BLaER1 (cell line): ENCODE results near the gene DOLPP1.

Source experiments
- H3K27ac ChIP-seq: shearing (Covaris generic); formaldehyde crosslinking; 2 replicates; pipeline ENCODE4 v1.8.1; 2022
- H3K27me3 ChIP-seq: shearing (Covaris generic); formaldehyde crosslinking; 2 replicates; pipeline ENCODE4 v1.8.1; 2022
- H3K36me3 ChIP-seq: shearing (Covaris generic); formaldehyde crosslinking; 2 replicates; pipeline ENCODE4 v1.8.1; 2022
- H3K4me1 ChIP-seq: shearing (Covaris generic); formaldehyde crosslinking; 2 replicates; pipeline ENCODE4 v1.8.1; 2022
- H3K4me2 ChIP-seq: shearing (Covaris generic); formaldehyde crosslinking; 2 replicates; pipeline ENCODE4 v1.8.1; 2022
- H3K4me3 ChIP-seq: shearing (Covaris generic); formaldehyde crosslinking; 2 replicates; pipeline ENCODE4 v1.8.1; 2022
- H3K9ac ChIP-seq: shearing (Covaris generic); formaldehyde crosslinking; 2 replicates; pipeline ENCODE4 v1.8.1; 2022
- H3K9me3 ChIP-seq: shearing (Covaris generic); formaldehyde crosslinking; 2 replicates; pipeline ENCODE4 v1.8.1; 2022
- H4K20me1 ChIP-seq: shearing (Covaris generic); formaldehyde crosslinking; 2 replicates; pipeline ENCODE4 v1.8.1; 2022
- Cebpa-rat ChIP-seq: shearing (Covaris generic); IDR thresholded peaks from 2 replicates; pipeline ENCODE4 v1.8.1; 2022

Gene DOLPP1

GRCh38 chr9:129093602-129094386, 12.9 kb downstream of the DOLPP1 start:
- Histone ChIP-seq H3K9ac (peak overlapping the region; percentile 54), H3K27ac (peak overlapping the region; percentile 62)
- TF ChIP-seq Cebpa-rat: no peak

DNA sequence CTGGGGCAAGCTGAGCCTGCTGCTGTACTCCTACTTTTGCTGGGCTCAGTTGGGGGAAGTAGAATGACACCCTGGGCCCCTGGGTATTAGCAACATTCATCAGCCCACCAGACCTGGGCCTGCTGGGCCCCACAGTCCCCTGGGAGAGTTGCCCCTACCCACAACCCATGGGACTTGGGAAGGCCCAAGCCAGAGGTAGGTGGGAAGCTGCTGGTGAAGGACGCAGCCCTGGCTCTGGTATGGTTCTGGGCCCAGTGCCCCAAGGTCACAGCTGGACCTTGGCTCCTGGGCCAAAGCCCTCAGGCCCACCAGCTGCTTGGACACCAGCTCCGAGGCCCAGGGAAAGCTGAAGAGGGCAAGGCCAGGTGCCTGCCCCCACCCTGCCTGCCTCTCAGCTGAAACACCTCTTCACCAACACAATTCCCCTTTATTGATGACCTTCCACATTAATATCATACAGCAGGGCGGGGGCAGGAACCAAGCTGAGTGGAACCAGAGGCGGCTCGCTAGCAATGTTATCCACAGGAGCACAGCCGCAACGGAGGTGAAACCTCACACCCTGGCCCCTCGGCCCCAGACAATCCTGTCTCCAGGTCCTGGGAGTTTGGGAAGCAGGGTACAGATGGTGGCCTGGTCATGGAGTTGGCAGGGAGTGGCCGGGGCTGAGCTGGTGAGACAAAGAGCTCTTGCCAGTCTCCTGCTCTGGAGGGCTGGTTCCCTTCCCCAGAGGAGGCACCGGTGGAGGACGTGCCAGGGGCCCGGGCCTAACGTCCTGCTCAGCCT, 13.7 kb downstream of the DOLPP1 start:
- Histone ChIP-seq H3K9ac (peak overlapping the region; percentile 54), H3K27ac (peak overlapping the region; percentile 62), H4K20me1 (no peaks in the 10 kb centered on the region), H3K4me1 (peaks cover 23% of the 10 kb centered on the region), H3K9me3 (no peaks in the 10 kb centered on the region), H3K4me3 (no peak overlapping the region), H3K4me2 (peak overlapping the region; percentile 75), H3K27me3 (no peaks in the 10 kb centered on the region), H3K36me3 (peaks cover 44% of the 10 kb centered on the region)
- TF ChIP-seq Cebpa-rat: no peak

More at GRCh38 chr9:129093602-129094386, 12.9 kb downstream of the DOLPP1 start:
- Histone ChIP-seq H3K4me3 (no peak overlapping the region), H4K20me1 (no peaks in the 10 kb centered on the region), H3K36me3 (peaks cover 52% of the 10 kb centered on the region), H3K27me3 (no peaks in the 10 kb centered on the region), H3K9me3 (no peaks in the 10 kb centered on the region), H3K4me1 (peaks cover 23% of the 10 kb centered on the region), H3K4me2 (peak overlapping the region; percentile 75)

- Histone ChIP-seq H3K4me1 (peaks cover 24% of the 10 kb centered on the region), H4K20me1 (no peaks in the 10 kb centered on the region), H3K27ac (peak overlapping the region; percentile 62; the same call in 1 of the 2 replicates), H3K9ac (no peak overlapping the region), H3K9me3 (no peaks in the 10 kb centered on the region), H3K4me2 (peak overlapping the region; percentile 75; the same call in 1 of the 2 replicates), H3K36me3 (peaks cover 38% of the 10 kb centered on the region), H3K27me3 (no peaks in the 10 kb centered on the region), H3K4me3 (no peak overlapping the region)
- TF ChIP-seq Cebpa-rat: no peak
These were observed 14.3 kb downstream of the DOLPP1 start for GRCh38 chr9:129095170-129095667.

GRCh38 chr9:129095908-129096307, 15.0 kb downstream of the DOLPP1 start:
- Histone ChIP-seq H3K4me3 (no peak overlapping the region), H3K4me2 (no peak overlapping the region), H4K20me1 (no peaks in the 10 kb centered on the region), H3K4me1 (peaks cover 31% of the 10 kb centered on the region), H3K36me3 (peaks cover 31% of the 10 kb centered on the region), H3K9me3 (no peaks in the 10 kb centered on the region), H3K27ac (no peak overlapping the region), H3K9ac (no peak overlapping the region), H3K27me3 (no peaks in the 10 kb centered on the region)
- TF ChIP-seq Cebpa-rat: no peak

DNA sequence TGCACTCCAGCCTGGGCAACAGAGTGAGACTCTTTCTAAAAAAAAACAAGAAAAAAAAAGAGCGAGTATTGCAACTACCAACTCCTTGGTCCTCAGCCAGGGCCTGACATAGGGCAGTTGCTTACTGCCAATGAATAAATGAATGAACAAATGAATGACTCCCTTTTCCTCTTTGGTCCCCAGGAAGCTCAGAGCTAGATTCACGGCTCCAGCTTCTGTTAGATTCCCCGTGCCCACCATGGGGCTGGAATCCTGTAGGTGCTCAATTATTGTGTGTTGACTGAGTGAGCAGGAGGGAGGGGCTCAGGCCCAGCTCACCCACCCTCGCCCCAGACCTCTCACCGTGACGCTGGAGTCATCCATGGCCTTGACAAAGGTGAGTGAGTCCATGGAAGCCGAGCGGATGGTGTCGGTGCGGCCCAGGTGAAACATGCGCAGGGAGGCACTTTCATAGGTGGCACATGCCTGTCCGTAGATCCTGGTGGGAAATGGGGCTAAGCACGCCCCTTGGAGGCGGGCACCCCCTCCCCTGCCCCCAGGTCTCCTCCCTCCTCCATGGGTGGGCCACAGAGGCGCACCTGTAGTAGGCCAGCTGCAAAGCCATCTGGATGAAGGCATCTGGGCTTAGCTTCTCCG, 16.9 kb downstream of the DOLPP1 start:
- Histone ChIP-seq H3K4me2 (no peak overlapping the region), H3K9ac (no peak overlapping the region), H3K4me1 (peaks cover 32% of the 10 kb centered on the region), H3K27ac (no peak overlapping the region), H3K9me3 (no peaks in the 10 kb centered on the region), H3K4me3 (no peak overlapping the region), H3K36me3 (peaks cover 27% of the 10 kb centered on the region), H3K27me3 (no peaks in the 10 kb centered on the region), H4K20me1 (no peaks in the 10 kb centered on the region)
- no peak for TF ChIP-seq Cebpa-rat

GRCh38 chr9:129098328-129098727, 17.4 kb downstream of the DOLPP1 start:
- Histone ChIP-seq H3K4me3 (no peak overlapping the region), H3K9ac (no peak overlapping the region), H3K4me1 (peaks cover 27% of the 10 kb centered on the region), H3K9me3 (no peaks in the 10 kb centered on the region), H3K27me3 (no peaks in the 10 kb centered on the region), H3K4me2 (no peak overlapping the region), H3K27ac (no peak overlapping the region), H4K20me1 (no peaks in the 10 kb centered on the region), H3K36me3 (peaks cover 27% of the 10 kb centered on the region)
- TF ChIP-seq Cebpa-rat: no peak

DNA sequence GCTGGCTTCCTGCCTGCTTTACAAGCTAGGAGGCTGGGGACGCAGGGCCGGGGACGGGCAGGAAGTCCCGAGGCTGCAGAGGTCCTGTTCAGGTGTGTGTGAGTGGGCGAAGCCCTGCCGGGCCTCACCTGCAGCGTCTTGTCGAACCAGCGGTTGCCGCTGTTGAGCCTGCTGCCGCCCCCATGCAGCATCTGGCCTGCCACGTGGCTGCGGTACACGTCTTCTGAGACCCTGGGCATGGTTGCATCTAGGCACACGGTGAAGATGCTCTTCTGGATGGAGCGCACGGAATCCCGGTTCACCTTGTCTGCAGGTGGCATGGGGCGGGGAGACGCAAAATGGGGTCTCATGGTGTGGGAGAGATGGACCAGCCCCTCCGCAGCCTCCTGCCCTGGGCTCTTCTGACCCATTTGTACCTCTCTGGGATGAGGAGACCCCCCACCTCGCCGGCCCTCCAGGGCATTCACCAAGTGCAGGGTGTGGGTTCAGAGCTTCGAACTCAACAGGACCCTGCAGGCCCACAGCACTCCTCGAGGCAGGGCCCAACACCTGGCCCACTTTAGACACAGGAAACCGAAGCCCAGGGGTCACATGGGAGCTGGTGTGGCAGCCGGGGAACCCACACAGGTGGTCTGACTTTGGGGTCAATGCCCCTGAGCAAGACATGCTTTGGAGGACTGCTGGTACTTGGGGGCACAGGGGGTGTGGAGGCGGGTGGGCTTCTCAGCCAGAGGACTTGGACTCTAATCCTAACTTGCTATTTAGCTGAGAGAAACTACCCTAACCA, 19.7 kb downstream of the DOLPP1 start:
- Histone ChIP-seq H3K4me1 (peaks cover 10% of the 10 kb centered on the region; the same call in 1 of the 2 replicates), H3K36me3 (peaks cover 18% of the 10 kb centered on the region), H3K4me3 (no peak overlapping the region), H3K9ac (no peak overlapping the region), H4K20me1 (no peaks in the 10 kb centered on the region), H3K9me3 (no peaks in the 10 kb centered on the region), H3K27me3 (no peaks in the 10 kb centered on the region), H3K4me2 (0 out of 2 replicates have a peak overlapping the region, but pooled peaks have one; percentile 4), H3K27ac (no peak overlapping the region)
- no peak for TF ChIP-seq Cebpa-rat

DNA sequence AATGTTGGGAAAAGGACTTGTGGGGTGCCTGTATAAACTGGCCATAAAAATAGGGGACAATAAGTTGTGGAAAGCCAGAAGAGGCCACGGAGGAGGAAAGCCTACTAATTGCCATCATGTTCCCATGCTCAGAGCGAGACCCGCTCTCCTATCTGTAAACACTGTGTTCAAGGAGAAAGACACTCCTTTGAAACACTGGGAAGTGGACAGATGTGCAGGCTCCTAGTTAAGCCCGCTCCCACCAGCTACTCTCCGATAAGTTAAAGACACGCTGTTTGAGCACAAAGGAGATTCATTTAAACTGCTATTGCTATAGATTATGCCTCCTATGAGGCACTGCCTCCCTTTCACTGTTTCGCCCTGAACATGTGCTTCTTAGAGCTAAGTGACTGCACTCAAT, 20.4 kb downstream of the DOLPP1 start:
- no peak for TF ChIP-seq Cebpa-rat
- Histone ChIP-seq H3K27ac (no peak overlapping the region), H3K27me3 (no peaks in the 10 kb centered on the region)

DNA sequence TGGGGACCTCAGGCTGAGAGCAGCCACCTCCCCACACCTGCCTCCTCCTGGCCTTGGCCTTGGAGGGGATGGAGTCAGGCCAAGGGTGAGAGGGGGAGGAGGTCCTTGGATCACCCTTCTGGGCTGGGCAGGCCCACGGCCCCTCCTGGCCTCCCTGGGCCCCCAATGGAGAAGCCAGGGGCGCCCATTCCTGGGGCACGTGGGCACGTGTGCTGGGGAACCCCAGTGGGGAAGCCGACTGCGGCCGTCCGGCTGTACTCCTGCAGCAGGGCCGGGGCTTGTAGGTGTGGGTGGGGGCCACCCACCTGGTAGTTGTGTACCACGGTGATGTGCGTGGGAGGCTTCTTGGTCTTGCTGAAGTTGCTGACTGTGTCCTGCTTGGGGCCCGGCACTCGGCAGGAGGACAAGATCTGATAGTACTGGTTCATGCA, 21.2 kb downstream of the DOLPP1 start:
- peaks cover 21% of the 10 kb centered on the region; the same call in 1 of the 2 replicates for H3K36me3 ChIP-seq
- no peak overlapping the region for H3K27ac ChIP-seq
- no peaks in the 10 kb centered on the region for H4K20me1 ChIP-seq
- H3K4me1 ChIP-seq: peaks cover 10% of the 10 kb centered on the region; the same call in 1 of the 2 replicates
- H3K4me3 ChIP-seq: no peak overlapping the region
- H3K9ac ChIP-seq: no peak overlapping the region
- H3K4me2 ChIP-seq: no peak overlapping the region
- no peak for TF ChIP-seq Cebpa-rat
- H3K9me3 ChIP-seq: no peaks in the 10 kb centered on the region
- H3K27me3 ChIP-seq: no peaks in the 10 kb centered on the region

More for the DNA sequence above, 20.4 kb downstream of the DOLPP1 start:
- H3K36me3 ChIP-seq: peaks cover 15% of the 10 kb centered on the region; the same call in 1 of the 2 replicates
- H3K4me3 ChIP-seq: no peak overlapping the region
- peaks cover 10% of the 10 kb centered on the region; the same call in 1 of the 2 replicates for H3K4me1 ChIP-seq
- H4K20me1 ChIP-seq: no peaks in the 10 kb centered on the region
- no peaks in the 10 kb centered on the region for H3K9me3 ChIP-seq
- H3K9ac ChIP-seq: no peak overlapping the region
- no peak overlapping the region for H3K4me2 ChIP-seq
